Right lung (tissue), 5 donors: ENCODE data around the gene PLEKHA3. TPM values are rescaled to one million over a fixed set of nuclear protein-coding genes. Genes with fewer than 3 reads are reported as not detected.
"Not testable (repeated sequence)": the region's sequence is repeated elsewhere in the genome, so short reads cannot be mapped to it uniquely, and the experiment has no call there.

Source experiments
- DNase-seq, 2 donors: peaks; one replicate each; pipeline ENCODE4 v3.0.0-alpha.2; 2013
- polyA plus RNA-seq, 5 donors: library from polyadenylated mRNA; unstranded; fragments of 120-200 nt; gene quantifications; one replicate each; pipeline versions ENCODE4 v1.2.1 to v1.2.3, GENCODE V29; 2013; ENCODE audit warnings: inconsistent platforms in 1 of 5, low replicate concordance in 1 of 5; ENCODE audit not compliant: insufficient read length in 5 of 5, insufficient read depth in 1 of 5

Gene PLEKHA3
- polyA plus RNA-seq, 5 donors, result 23.0 to 32.6 (median 31.0) TPM

GRCh38 chr2:178521304-178522150, 41.3 kb downstream of the PLEKHA3 start:
- no peak for DNase-seq

- peak; percentile 71 to 77 for DNase-seq
These were observed 42.8 kb downstream of the PLEKHA3 start for GRCh38 chr2:178522950-178523595.

DNA sequence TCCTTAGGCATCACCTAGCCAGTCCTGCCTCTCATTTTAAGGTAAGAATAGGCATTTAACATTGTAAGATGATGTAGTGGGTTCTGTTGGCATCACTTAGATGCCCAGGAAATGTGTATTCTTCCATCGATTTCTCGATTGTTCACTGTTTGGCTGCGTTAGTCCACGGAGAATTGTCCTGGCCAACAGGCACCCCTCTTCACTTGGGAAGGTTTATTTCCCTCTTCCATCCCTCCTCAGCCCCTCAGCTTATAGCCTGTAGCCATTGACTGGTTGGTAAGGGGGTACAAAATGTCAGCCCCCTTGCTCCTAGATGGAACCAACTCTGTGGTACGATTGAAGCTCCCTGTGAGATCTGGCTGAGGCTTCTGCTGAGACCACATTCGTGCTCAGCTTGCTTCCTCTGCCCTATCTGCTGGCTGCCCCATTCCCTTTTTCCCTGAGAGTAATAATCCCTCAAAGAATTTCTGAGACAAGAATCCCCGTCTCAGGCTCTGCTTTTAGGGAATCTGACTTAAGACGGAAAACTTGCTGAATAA, 43.4 kb downstream of the PLEKHA3 start:
- DNase-seq, result no peak

- not testable (repeated sequence) for DNase-seq
These were observed 44.8 kb downstream of the PLEKHA3 start for GRCh38 chr2:178525010-178525409.

DNA sequence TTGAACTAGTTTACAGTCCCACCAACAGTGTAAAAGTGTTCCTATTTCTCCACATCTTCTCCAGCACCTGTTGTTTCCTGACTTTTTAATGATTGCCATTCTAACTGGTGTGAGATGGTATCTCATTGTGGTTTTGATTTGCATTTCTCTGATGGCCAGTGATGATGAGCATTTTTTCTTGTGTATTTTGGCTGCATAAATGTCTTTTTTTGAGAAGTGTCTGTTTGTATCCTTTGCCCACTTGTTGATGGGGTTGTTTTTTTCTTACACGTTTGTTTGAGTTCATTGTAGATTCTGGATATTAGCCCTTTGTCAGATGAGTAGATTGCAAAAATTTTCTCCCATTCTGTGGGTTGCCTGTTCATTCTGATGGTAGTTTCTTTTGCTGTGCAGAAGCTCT, 45.2 kb downstream of the PLEKHA3 start:
- not testable (repeated sequence) for DNase-seq

DNA sequence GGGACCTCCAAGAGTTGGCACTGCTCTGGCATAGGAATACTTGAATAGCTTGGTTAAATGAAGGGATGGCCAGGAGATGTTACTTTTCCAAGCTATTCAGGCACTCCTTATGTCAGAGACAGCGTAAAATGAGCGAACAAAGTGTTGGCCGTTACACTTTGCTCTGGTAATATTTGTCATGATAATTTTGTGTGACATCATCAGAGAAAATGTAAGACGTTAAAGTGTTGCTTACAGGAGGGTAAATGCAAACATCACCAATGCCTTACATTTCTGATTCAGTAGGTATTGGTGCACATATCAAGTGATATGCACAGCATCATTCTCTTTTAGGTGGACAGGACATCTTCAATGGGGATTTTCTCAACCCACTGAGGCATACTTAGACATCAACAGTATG, 46.0 kb downstream of the PLEKHA3 start:
- DNase-seq, result no peak

DNA sequence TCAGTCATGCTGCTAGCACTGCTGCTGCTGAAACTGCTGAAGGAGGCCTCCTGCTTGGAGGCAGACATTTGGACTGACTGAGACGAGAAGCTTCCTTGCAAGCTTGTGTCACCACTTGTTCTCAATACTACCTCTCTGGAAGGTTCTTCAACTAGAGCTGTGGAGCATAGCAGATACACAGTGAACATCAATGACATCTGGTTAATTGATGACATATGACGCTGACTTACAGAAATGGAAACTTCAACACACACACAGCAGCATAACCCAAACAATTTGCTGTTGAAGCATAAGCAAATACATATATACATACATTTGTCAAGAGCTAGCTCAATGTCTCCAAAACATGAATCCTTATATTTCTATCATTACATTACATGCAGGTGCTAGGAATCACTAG, 47.3 kb downstream of the PLEKHA3 start:
- no peak for DNase-seq

DNA sequence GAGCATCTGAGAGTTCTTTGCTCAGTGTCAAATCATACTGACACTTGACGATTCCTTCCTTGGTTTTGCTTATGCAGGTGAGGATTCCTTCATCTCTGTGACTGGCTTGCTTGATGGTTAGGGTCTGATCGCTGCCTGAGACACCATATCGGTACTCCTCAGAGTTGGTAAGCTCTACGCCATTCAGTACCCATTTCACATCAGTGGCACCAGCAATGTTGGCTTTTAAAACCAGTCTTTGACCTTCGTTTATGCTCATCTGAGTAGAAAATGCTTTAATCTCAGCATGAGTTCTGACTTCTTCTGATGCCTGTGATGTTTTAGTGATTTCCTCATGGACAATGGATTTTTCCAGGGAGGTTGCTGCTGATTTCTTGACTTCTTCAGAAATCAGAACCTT, 48.4 kb downstream of the PLEKHA3 start:
- no peak for DNase-seq

- DNase-seq, result no peak
These were observed 48.9 kb downstream of the PLEKHA3 start for GRCh38 chr2:178529194-178529593.

DNA sequence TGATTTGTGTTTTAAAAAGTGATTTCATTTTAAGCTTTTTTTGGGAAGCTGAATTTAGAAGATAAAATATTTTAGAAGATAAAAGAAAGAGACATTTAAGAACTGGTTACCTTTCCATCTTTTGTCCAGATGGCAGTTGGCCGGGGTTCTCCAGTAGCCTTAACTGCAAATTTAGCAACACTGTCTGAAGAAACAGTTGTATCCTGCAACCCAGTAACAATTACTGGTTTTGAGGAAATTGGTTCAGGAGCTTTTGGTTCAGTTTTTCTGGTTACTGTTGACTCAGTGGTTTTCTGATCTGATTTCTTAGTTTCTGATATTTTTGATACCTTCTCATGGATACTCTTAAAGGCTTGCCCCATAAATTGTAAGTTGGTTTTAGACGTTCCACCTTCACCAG, 49.9 kb downstream of the PLEKHA3 start:
- DNase-seq, result no peak

- DNase-seq, result no peak
These were observed 50.4 kb downstream of the PLEKHA3 start for GRCh38 chr2:178530625-178531142.

GRCh38 chr2:178531168-178531567, 50.9 kb downstream of the PLEKHA3 start:
- no peak for DNase-seq

GRCh38 chr2:178536037-178536436, 55.8 kb downstream of the PLEKHA3 start:
- no peak for DNase-seq

DNA sequence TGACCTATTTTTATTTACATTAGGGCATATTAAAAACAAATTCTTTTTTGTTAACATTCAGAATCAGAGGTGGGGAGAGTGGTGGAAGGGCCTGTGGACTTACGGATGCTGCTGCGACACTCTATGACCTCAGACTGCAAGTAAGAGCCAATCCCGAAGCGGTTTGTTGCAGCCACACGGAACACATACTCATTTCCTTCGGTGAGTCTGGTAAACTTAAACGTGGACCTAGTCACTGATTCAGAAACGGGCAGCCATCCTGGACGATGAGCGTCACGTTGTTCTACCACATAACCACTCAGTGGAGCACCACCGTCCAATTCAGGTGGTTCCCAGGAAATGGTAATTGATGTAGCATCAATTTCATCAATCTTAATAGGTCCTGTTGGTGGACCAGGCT, 61.9 kb downstream of the PLEKHA3 start:
- DNase-seq, result no peak

DNA sequence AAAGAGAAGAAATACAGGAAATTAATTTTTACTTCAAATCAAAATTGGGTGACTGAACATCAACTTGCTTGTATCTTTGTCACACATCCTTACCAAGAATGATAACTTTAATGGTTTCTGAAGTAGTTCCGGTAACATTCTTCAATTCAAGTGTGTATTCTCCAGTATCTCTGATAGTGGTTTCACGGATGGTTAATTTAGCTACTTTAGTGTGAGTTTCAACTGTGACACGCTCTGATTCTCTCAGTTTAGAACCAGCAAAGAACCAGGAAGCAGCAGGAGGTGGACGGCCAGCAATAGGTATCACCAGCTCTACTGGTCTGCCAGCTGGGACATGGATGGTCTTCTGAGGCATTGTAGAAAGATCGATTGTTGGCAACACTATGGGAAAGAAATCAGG, 62.3 kb downstream of the PLEKHA3 start:
- DNase-seq, result no peak

GRCh38 chr2:178550352-178550751, 70.1 kb downstream of the PLEKHA3 start:
- DNase-seq, result no peak

DNA sequence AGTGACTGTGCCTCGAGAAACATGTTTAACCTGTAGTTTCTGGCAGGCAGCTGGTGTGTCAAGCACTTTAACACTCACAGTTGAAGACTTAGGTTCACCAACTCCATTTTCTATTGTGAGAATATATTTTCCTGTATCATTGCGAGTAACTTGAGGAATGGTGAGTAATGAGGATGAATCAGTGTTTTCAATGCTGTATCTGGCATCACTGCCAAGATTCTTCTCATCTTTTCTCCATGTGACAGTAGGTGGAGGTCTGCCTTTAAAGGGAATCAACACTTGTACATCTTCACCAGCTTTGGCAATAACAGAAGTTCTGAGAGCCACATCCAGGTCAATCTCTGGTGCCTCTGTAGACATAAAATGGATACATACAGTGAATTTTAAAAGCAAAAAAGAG, 72.8 kb downstream of the PLEKHA3 start:
- DNase-seq, result no peak

Other genes with a start within 250 kb of the PLEKHA3 start
- 10 to 100 TPM; 68.5 to 84.2 (median 75.4) TPM for gene PRKRA, start 29.3 kb upstream of the PLEKHA3 start, polyA plus RNA-seq
- 10 to 100 TPM in 4 of 5 donors, 1 to 10 TPM in 1; 8.1 to 14.6 (median 12.1) TPM for gene PJVK, start 29.1 kb upstream of the PLEKHA3 start, polyA plus RNA-seq
- 10 to 100 TPM; 61.7 to 85.0 (median 73.2) TPM for gene FKBP7, start 1.9 kb upstream of the PLEKHA3 start, polyA plus RNA-seq